Sigmoid colon (tissue), 3 donors: ENCODE measurements around the gene SLC25A11.

Experiments used
- CTCF ChIP-seq, 4 experiments: fragments of 450-650 bp in 3 of 4; fragments of 200-600 bp in 1 of 4; IDR thresholded peaks; one replicate each; pipeline ENCODE4 v1.5.1; 2016 to 2019; ENCODE audit warnings: antibody characterized with exemption in 4 of 4, mild to moderate bottlenecking in 3 of 4, moderate library complexity in 2 of 4
- POLR2A ChIP-seq, 2 donors: fragments of 450-650 bp; IDR thresholded peaks; one replicate each; pipeline ENCODE4 v1.6.1; 2016; ENCODE audit warnings: antibody characterized with exemption in 2 of 2, mild to moderate bottlenecking in 2 of 2, moderate library complexity in 2 of 2

GRCh38 chr17:4982305-4982704, 42.5 kb upstream of the SLC25A11 start:
- TF ChIP-seq CTCF (IDR thresholded peaks at IDR 0.05) (no peak), POLR2A (IDR thresholded peaks at IDR 0.05) (no peak)
